Measurements from ENCODE around the gene PRTG. TPM values are rescaled to one million over a fixed set of nuclear protein-coding genes. Genes with fewer than 3 reads are reported as not detected.
A peak's percentile ranks its signal among the peaks of the same experiment; 100 is the strongest.

Gene PRTG
- total RNA-seq, 3 donors from 2014 or later = 5.2 to 11.6 (median 5.8) TPM

GRCh38 chr15:55589287-55589686 lies 153.7 kb downstream of the PRTG start:
- H3K4me3 ChIP-seq = peak overlapping the region; percentile 57 to 85 (median 70)
- no peak for DNase-seq (ENCODE audit: low spot score in 2 of 2)
- H3K27ac ChIP-seq = no peak overlapping the region
- intact Hi-C loops (cut with DNase I; ENCODE audit: low total_unique reads) = no loop called here
- TF ChIP-seq POLR2AphosphoS5 (IDR thresholded peaks at IDR 0.05) (no peak), POLR2A (IDR thresholded peaks at IDR 0.05) (no peak), CTCF (IDR thresholded peaks at IDR 0.05) (no peak)
- H3K4me1 ChIP-seq = no peaks in the 10 kb centered on the region
- H3K27me3 ChIP-seq = no peaks in the 10 kb centered on the region
- H3K36me3 ChIP-seq = no peaks in the 10 kb centered on the region
- H3K9me3 ChIP-seq = no peaks in the 10 kb centered on the region

- TF ChIP-seq POLR2AphosphoS5 (IDR thresholded peaks at IDR 0.05) (no peak), CTCF (IDR thresholded peaks at IDR 0.05) (no peak), POLR2A (IDR thresholded peaks at IDR 0.05) (no peak)
- Histone ChIP-seq H3K27ac (peak overlapping the region; percentile 61 to 90), H3K4me3 (peak overlapping the region; percentile 57 to 85 (median 70)), H3K9me3 (no peaks in the 10 kb centered on the region), H3K36me3 (no peaks in the 10 kb centered on the region), H3K4me1 (no peaks in the 10 kb centered on the region), H3K27me3 (no peaks in the 10 kb centered on the region)
- no peak for DNase-seq (ENCODE audit: low spot score in 2 of 2)
- intact Hi-C loops (cut with DNase I; ENCODE audit: low total_unique reads) = no loop called here
Measured at GRCh38 chr15:55588815-55589115, 154.2 kb downstream of the PRTG start.

GRCh38 chr15:55588070-55588814 lies 154.7 kb downstream of the PRTG start, which contains the start of gene PYGO1:
Gene PYGO1, minus strand, starts transcription at chr15:55588345. Its CDS starts 462 bp downstream, at chr15:55587883.
- intact Hi-C loops (cut with DNase I; ENCODE audit: low total_unique reads) = no loop called here
- H3K9me3 ChIP-seq = no peaks in the 10 kb centered on the region
- no peaks in the 10 kb centered on the region for H3K27me3 ChIP-seq
- peak within 1 kb of the TSS; percentile 69 to 90 for H3K27ac ChIP-seq
- peak within 1 kb of the TSS; percentile 57 to 85 (median 70) for H3K4me3 ChIP-seq
- no peak for DNase-seq (ENCODE audit: low spot score in 2 of 2)
- TF ChIP-seq POLR2A (IDR thresholded peaks at IDR 0.05) = no peak
- TF ChIP-seq CTCF (IDR thresholded peaks at IDR 0.05) = no peak
- TF ChIP-seq POLR2AphosphoS5 (IDR thresholded peaks at IDR 0.05) = no peak
- no peaks in the 10 kb centered on the region for H3K36me3 ChIP-seq
- H3K4me1 ChIP-seq = no peaks in the 10 kb centered on the region

- no peaks in the 10 kb centered on the region for H3K36me3 ChIP-seq
- H3K27me3 ChIP-seq = no peaks in the 10 kb centered on the region
- H3K4me1 ChIP-seq = no peaks in the 10 kb centered on the region
- H3K9me3 ChIP-seq = no peaks in the 10 kb centered on the region
- intact Hi-C loops (cut with DNase I; ENCODE audit: low total_unique reads) = no loop called here
- no peak for DNase-seq (ENCODE audit: low spot score in 2 of 2)
- TF ChIP-seq CTCF (IDR thresholded peaks at IDR 0.05) (no peak), POLR2AphosphoS5 (IDR thresholded peaks at IDR 0.05) (no peak), POLR2A (IDR thresholded peaks at IDR 0.05) (no peak)
- H3K27ac ChIP-seq = peak overlapping the region; percentile 69 to 90
- H3K4me3 ChIP-seq = peak overlapping the region; percentile 57 to 85 (median 70)
Measured at GRCh38 chr15:55587321-55588069, 155.5 kb downstream of the PRTG start.

- intact Hi-C loops (cut with DNase I; ENCODE audit: low total_unique reads) = no loop called here
- H3K27ac ChIP-seq = no peak overlapping the region
- H3K4me3 ChIP-seq = peak overlapping the region; percentile 57 to 85 (median 70)
- no peak for DNase-seq (ENCODE audit: low spot score in 2 of 2)
- TF ChIP-seq POLR2AphosphoS5 (IDR thresholded peaks at IDR 0.05) = no peak
- TF ChIP-seq CTCF (IDR thresholded peaks at IDR 0.05) = no peak
- TF ChIP-seq POLR2A (IDR thresholded peaks at IDR 0.05) = no peak
- no peaks in the 10 kb centered on the region for H3K36me3 ChIP-seq
- no peaks in the 10 kb centered on the region for H3K27me3 ChIP-seq
- H3K4me1 ChIP-seq = no peaks in the 10 kb centered on the region
- H3K9me3 ChIP-seq = no peaks in the 10 kb centered on the region
Measured at GRCh38 chr15:55586808-55587207, 156.1 kb downstream of the PRTG start.
